GM12878 (cell line): ENCODE results near the gene CYTH2. TPM values are rescaled to one million over a fixed set of nuclear protein-coding genes. Genes with fewer than 3 reads are reported as not detected.
A peak's percentile ranks its signal among the peaks of the same experiment; 100 is the strongest.

ENCODE experiments used
- ATAC-seq: fragments of 200-7000 bp; cut with Tn5 transposase; 3 replicates; pipeline ENCODE4 v1.9.1; 2020; ENCODE audit warnings: mild to moderate bottlenecking, moderate library complexity
- BruUV-seq: library from RNA; stranded (reverse); fragments of 400-500 nt; replicated peaks from 2 replicates; lab custom pipeline; 2021; lab: Mats Ljungman, UMichigan
- CTCF ChIA-PET: fragments of 300-600 bp; sonication (Branson Sonifier 250); formaldehyde crosslinking; extraction: SDS; loops from one replicate; lab custom pipeline; 2021; ENCODE audit warnings: inconsistent platforms; lab: Yijun Ruan, JAX
- POLR2A ChIA-PET: fragments of 350-600 bp; formaldehyde crosslinking; extraction: SDS; loops from one replicate; lab custom pipeline; 2021; ENCODE audit warnings: inconsistent platforms; lab: Charles Lee
- RAD21 ChIA-PET: fragments of 300-600 bp; sonication (Branson Sonifier 250); formaldehyde crosslinking; loops from one replicate; lab custom pipeline; 2023; ENCODE audit warnings: antibody characterized with exemption; ENCODE audit not compliant: unreplicated experiment; lab: Charles Lee
- SMC1A ChIA-PET: fragments of 300-600 bp; sonication (Branson Sonifier 250); formaldehyde crosslinking; loops from one replicate; lab custom pipeline; 2023; ENCODE audit not compliant: unreplicated experiment, uncharacterized antibody; lab: Charles Lee
- DNase-seq: peaks from one replicate; pipeline ENCODE4 v3.0.0-alpha.2; 2011; ENCODE audit warnings: low read depth, low spot score
- FAIRE-seq: peaks from 3 replicates; lab custom pipeline; 2011; peaks lifted over from hg19 to GRCh38; lab: Jason Lieb, UNC
- H2AFZ ChIP-seq: 2 replicates; pipeline ENCODE4 v1.6.0; 2011; ENCODE audit warnings: low read depth, low read length, control low read depth; ENCODE audit not compliant: control insufficient read depth
- H3K27ac ChIP-seq: 2 replicates; pipeline ENCODE4 v1.5.1; 2011; ENCODE audit warnings: control low read depth; ENCODE audit not compliant: control insufficient read depth, insufficient read depth
- H3K27me3 ChIP-seq, 2 experiments: replicated peaks in 1 of 2; 2 replicates each; pipeline versions ENCODE4 v1.6.0 to v1.6.1; 2011; ENCODE audit warnings: low read length in 1 of 2; ENCODE audit not compliant: control insufficient read depth in 2 of 2, insufficient read depth in 2 of 2
- H3K36me3 ChIP-seq, 2 experiments: 2 replicates each; pipeline ENCODE4 v1.5.1; 2011; ENCODE audit warnings: low read length in 1 of 2; ENCODE audit not compliant: control insufficient read depth in 2 of 2, insufficient read depth in 2 of 2
- H3K4me1 ChIP-seq: 2 replicates; pipeline ENCODE4 v1.6.1; 2011; ENCODE audit warnings: mild to moderate bottlenecking, low read length, moderate library complexity, mixed read lengths; ENCODE audit not compliant: control insufficient read depth, insufficient read depth
- H3K4me2 ChIP-seq: 2 replicates; pipeline ENCODE4 v1.6.0; 2011; ENCODE audit warnings: control low read depth; ENCODE audit not compliant: control insufficient read depth, insufficient read depth
- H3K4me3 ChIP-seq: fragments of 200-600 bp; sonication (generic); 2 replicates; pipeline ENCODE4 v1.5.1; 2016
- H3K79me2 ChIP-seq: 2 replicates; pipeline ENCODE4 v1.6.0; 2011; ENCODE audit warnings: low read length; ENCODE audit not compliant: control insufficient read depth, insufficient read depth
- H3K9ac ChIP-seq: 2 replicates; pipeline ENCODE4 v1.8.0; 2011; ENCODE audit warnings: low read length, control low read depth, mixed read lengths; ENCODE audit not compliant: control insufficient read depth, insufficient read depth
- H3K9me3 ChIP-seq: replicated peaks from 3 replicates; pipeline ENCODE4 v1.5.1; 2011; ENCODE audit warnings: mild to moderate bottlenecking, low read length; ENCODE audit not compliant: control insufficient read depth, insufficient read depth
- H4K20me1 ChIP-seq: 2 replicates; pipeline ENCODE4 v1.6.0; 2011; ENCODE audit not compliant: control insufficient read depth, insufficient read depth
- BHLHE40 ChIP-seq, 2 experiments: fragments of 450-650 bp in 1 of 2; IDR thresholded peaks; 2 replicates each; pipeline ENCODE4 v1.6.1; 2011 to 2017; ENCODE audit warnings: low read depth in 2 of 2, borderline replicate concordance in 1 of 2, improper control_type of control experiment in 1 of 2, low read length in 1 of 2, mild to moderate bottlenecking in 1 of 2
- BRCA1 ChIP-seq: IDR thresholded peaks from 2 replicates; pipeline ENCODE4 v1.6.1; 2011; ENCODE audit warnings: low read depth, low read length, improper control_type of control experiment
- CREB1 ChIP-seq: IDR thresholded peaks from 2 replicates; pipeline ENCODE4 v1.6.1; 2012; ENCODE audit warnings: low read depth, mild to moderate bottlenecking, inconsistent platforms
- JUND ChIP-seq: IDR thresholded peaks from 2 replicates; pipeline ENCODE4 v1.6.1; 2012; ENCODE audit warnings: low read depth, mild to moderate bottlenecking, low read length, improper control_type of control experiment, moderate library complexity
- NFYA ChIP-seq: IDR thresholded peaks from 2 replicates; pipeline ENCODE4 v1.6.1; 2011; ENCODE audit warnings: low read depth, mild to moderate bottlenecking, low read length, improper control_type of control experiment, borderline replicate concordance
- NR2F1 ChIP-seq: fragments of 450-650 bp; conservative IDR thresholded peaks from 2 replicates; pipeline ENCODE4 v1.6.1; 2017; ENCODE audit warnings: mild to moderate bottlenecking
- PKNOX1 ChIP-seq: fragments of 450-650 bp; IDR thresholded peaks from 2 replicates; pipeline ENCODE4 v1.6.1; 2016; ENCODE audit warnings: mild to moderate bottlenecking
- SP1 ChIP-seq: IDR thresholded peaks from one replicate; pipeline ENCODE4 v1.6.1; 2011; ENCODE audit warnings: low read depth, low read length
- SRF ChIP-seq, 2 experiments: IDR thresholded peaks; 2 replicates each; pipeline ENCODE4 v1.6.1; 2011; ENCODE audit warnings: low read depth in 2 of 2, low read length in 2 of 2, mild to moderate bottlenecking in 1 of 2, moderate library complexity in 1 of 2
- TBL1XR1 ChIP-seq: IDR thresholded peaks from 2 replicates; pipeline ENCODE4 v1.6.1; 2012; ENCODE audit warnings: low read depth, low read length, improper control_type of control experiment
- ZNF592 ChIP-seq: fragments of 450-650 bp; IDR thresholded peaks from 2 replicates; pipeline ENCODE4 v1.6.1; 2017; ENCODE audit warnings: mild to moderate bottlenecking, moderate library complexity
- WGBS: methylation state at CpG from one replicate; pipeline ENCODE4 v1.1.6; 2016; ENCODE audit warnings: low lambda C conversion rate; ENCODE audit not compliant: insufficient replicate concordance, insufficient coverage; ENCODE audit errors: missing lambda C conversion rate; 5-methylcytosine and 5-hydroxymethylcytosine counted together
- in situ Hi-C: fragments of 300-500 bp; cut with MboI; formaldehyde crosslinking; loops from 9 replicates; pipeline ENCODE4 v1.14.3; 2018; ENCODE audit warnings: mixed read lengths
- intact Hi-C: fragments of 100-400 bp; cut with micrococcal nuclease; formaldehyde crosslinking; loops from one replicate; pipeline ENCODE4 v1.14.2; 2022; ENCODE audit not compliant: unreplicated experiment
- polyA plus RNA-seq, 11 experiments: library from polyadenylated mRNA; depleted of rRNA in 4 of 11; unstranded in 6 of 11; stranded (reverse) in 5 of 11; fragments of >200 nt; fragmentation: Nextera tagmentation in 4 of 11; fragmentation: Illumina TruSeq in 1 of 11; extraction: Ambion mirVana in 4 of 11; extraction: Trizol in 1 of 11; gene quantifications; 1 replicate in 1 of 11; 2 replicates in 10 of 11; pipeline versions ENCODE4 v1.2.1 to v1.2.3, GENCODE V29; 2011 to 2016; ENCODE audit warnings: inconsistent platforms in 2 of 11, missing spikeins in 2 of 11, low read depth in 1 of 11
- total RNA-seq, 4 experiments: library from RNA; depleted of rRNA in 3 of 4; stranded (reverse); fragments of >200 nt in 3 of 4; fragmentation: Illumina TruSeq in 1 of 4; extraction: Trizol in 1 of 4; gene quantifications; 2 replicates each; pipeline versions ENCODE4 v1.2.1 to v1.2.3, GENCODE V29; 2013 to 2021
- TF ChIP-seq, protein P1 (sequence below): IDR thresholded peaks from 2 replicates; pipeline ENCODE4 v1.6.1; 2012; ENCODE audit warnings: low read depth, low read length, improper control_type of control experiment
- TF ChIP-seq, protein P2 (sequence below): IDR thresholded peaks from 2 replicates; pipeline ENCODE4 v1.6.1; 2012; ENCODE audit warnings: mild to moderate bottlenecking, low read depth, low read length

The CYTH2 gene
- total and polyA plus RNA-seq, 10 of the 15 experiments (the other 5 are each of a cell fraction or from before 2014, with no cell fraction given) = 1.3 to 31.9 (median 22.2) TPM

DNA sequence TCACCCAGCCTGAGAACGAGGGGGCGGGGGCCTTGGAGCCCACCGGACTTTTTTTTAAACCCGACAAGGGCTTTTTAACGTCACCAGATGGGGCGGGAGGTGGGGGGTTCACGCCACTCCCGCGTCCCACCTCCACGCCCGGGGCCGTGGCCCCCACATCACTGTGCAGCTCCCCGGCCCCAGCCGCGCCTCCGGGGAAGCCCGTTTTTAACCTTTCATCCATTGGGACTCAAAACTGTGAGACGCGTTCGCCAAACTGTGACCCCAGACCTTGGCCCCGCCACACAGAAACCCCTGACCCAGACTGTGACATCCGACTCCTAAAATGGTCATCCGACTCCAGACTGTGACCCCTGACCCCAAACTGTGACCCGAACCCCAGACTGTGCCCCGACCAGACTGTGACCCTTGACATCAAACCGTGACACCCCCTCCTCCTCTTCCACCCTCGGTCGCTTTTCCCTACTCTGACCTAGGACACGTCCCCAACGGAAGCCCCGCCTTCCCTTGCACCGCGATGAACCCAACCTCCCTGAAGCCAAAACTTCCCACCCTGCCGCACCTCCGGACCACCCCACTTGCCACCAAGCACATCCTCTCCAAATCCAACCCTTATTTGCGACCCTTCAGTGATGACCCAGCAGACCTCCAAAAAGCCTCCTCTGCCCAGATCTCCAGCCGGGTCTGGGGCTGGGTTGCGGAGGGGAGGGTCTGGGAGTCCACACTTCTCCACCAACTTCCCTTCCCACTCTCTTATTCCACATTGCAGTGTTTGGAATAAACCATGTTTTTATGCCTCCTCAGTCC is 24.8 kb upstream of the CYTH2 start:
- peaks cover 25% of the 10 kb centered on the region for H3K4me1 ChIP-seq
- H3K27ac ChIP-seq = no peak overlapping the region
- no peak for DNase-seq
- WGBS = 26% methylated on average over 38 of the region's 38 CpGs
- no peak for ATAC-seq
- no peaks in the 10 kb centered on the region for H3K9me3 ChIP-seq
- H3K36me3 ChIP-seq = peaks cover 0 to 8% of the 10 kb centered on the region in 2 experiments; a peak in 3 of 4 replicates
- peak overlapping the region; percentile 79; the same call in 1 of the 2 replicates for H3K9ac ChIP-seq
- peak overlapping the region; percentile 84 for H2AFZ ChIP-seq
- ChIA-PET CTCF (interaction anchor here (0.6 to 3.3 kb wide), 3 partner anchors 53 to 1408 kb away, joined by 3 to 18 read pairs (median 3); partner anchors contain the start of gene KDELR1), RAD21 (interaction anchor here (0.5 to 1.7 kb wide), 4 partner anchors 46 to 136 kb away, joined by 3 to 10 read pairs (median 4); partner anchors contain the start of gene KDELR1), POLR2A (interaction anchor here (0.5 to 1.0 kb wide), 4 partner anchors 16 to 88 kb away, joined by 3 to 9 read pairs (median 6); no protein-coding TSS in a partner anchor), SMC1A (interaction anchor here (0.8 to 1.8 kb wide), 4 partner anchors 25 to 130 kb away, joined by 3 to 8 read pairs (median 4); partner anchors contain the start of gene KDELR1)
- H4K20me1 ChIP-seq = no peaks in the 10 kb centered on the region
- H3K79me2 ChIP-seq = peaks cover 17% of the 10 kb centered on the region
- intact Hi-C loops = no loop called here
- no TSS peak for BruUV-seq
- no peak for FAIRE-seq
- in situ Hi-C loops = no loop called here
- H3K27me3 ChIP-seq = peaks cover 0 to 1% of the 10 kb centered on the region in 2 experiments; a peak in 1 of 4 replicates
- H3K4me3 ChIP-seq = peak overlapping the region; percentile 87
- H3K4me2 ChIP-seq = peak overlapping the region; percentile 88
- TF ChIP-seq NR2F1 (peak; percentile 64), CREB1 (no peak), BRCA1 (no peak), SRF (IDR thresholded peaks at IDR 0.05; ENCODE audit: low read depth in 2 of 2, low read length in 2 of 2) (peak; percentile 79), JUND (no peak), NFYA (no peak), PKNOX1 (no peak), TBL1XR1 (no peak), BHLHE40 (IDR thresholded peaks at IDR 0.05; ENCODE audit: borderline replicate concordance in 1 of 2, low read depth in 2 of 2, low read length in 1 of 2) (no peak), ZNF592 (no peak), SP1 (no peak)
- TF ChIP-seq, protein P1, sequence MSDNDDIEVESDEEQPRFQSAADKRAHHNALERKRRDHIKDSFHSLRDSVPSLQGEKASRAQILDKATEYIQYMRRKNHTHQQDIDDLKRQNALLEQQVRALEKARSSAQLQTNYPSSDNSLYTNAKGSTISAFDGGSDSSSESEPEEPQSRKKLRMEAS = no peak
- TF ChIP-seq, protein P2, sequence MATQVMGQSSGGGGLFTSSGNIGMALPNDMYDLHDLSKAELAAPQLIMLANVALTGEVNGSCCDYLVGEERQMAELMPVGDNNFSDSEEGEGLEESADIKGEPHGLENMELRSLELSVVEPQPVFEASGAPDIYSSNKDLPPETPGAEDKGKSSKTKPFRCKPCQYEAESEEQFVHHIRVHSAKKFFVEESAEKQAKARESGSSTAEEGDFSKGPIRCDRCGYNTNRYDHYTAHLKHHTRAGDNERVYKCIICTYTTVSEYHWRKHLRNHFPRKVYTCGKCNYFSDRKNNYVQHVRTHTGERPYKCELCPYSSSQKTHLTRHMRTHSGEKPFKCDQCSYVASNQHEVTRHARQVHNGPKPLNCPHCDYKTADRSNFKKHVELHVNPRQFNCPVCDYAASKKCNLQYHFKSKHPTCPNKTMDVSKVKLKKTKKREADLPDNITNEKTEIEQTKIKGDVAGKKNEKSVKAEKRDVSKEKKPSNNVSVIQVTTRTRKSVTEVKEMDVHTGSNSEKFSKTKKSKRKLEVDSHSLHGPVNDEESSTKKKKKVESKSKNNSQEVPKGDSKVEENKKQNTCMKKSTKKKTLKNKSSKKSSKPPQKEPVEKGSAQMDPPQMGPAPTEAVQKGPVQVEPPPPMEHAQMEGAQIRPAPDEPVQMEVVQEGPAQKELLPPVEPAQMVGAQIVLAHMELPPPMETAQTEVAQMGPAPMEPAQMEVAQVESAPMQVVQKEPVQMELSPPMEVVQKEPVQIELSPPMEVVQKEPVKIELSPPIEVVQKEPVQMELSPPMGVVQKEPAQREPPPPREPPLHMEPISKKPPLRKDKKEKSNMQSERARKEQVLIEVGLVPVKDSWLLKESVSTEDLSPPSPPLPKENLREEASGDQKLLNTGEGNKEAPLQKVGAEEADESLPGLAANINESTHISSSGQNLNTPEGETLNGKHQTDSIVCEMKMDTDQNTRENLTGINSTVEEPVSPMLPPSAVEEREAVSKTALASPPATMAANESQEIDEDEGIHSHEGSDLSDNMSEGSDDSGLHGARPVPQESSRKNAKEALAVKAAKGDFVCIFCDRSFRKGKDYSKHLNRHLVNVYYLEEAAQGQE = no peak
